K562 (cell line): ENCODE measurements around the gene WDR86.

Experiments used
- ETS1 ChIP-seq: conservative IDR thresholded peaks from 2 replicates; pipeline ENCODE4 v1.6.1; 2011; ENCODE audit warnings: low read depth, mild to moderate bottlenecking, low read length; ENCODE audit not compliant: control insufficient read depth
- USF1 ChIP-seq: sonication (generic); formaldehyde crosslinking; IDR thresholded peaks from 2 replicates; pipeline ENCODE4 v1.9.0; 2022; ENCODE audit warnings: mild to moderate bottlenecking, missing genetic modification reagents

- no peak for TF ChIP-seq USF1 (CRISPR knock-in tag)
- TF ChIP-seq ETS1: no peak
Observed at GRCh38 chr7:151395036-151395367, 14.8 kb downstream of the WDR86 start.
